Astrocyte (in vitro differentiated cells and primary cell): ENCODE data around the gene UBALD1. TPM values are rescaled to one million over a fixed set of nuclear protein-coding genes. Genes with fewer than 3 reads are reported as not detected.
A peak's percentile ranks its signal among the peaks of the same experiment; 100 is the strongest.

Experiments used
- DNase-seq: peaks from one replicate; pipeline ENCODE4 v3.0.0-alpha.2; 2010; ENCODE audit warnings: low read depth
- FAIRE-seq: peaks from 2 replicates; lab custom pipeline; 2011; peaks lifted over from hg19 to GRCh38; lab: Jason Lieb, UNC
- H2AFZ ChIP-seq: 2 replicates; pipeline ENCODE4 v1.6.0; 2012; ENCODE audit warnings: low read depth, low read length, inconsistent platforms
- H3K27ac ChIP-seq: 2 replicates; pipeline ENCODE4 v1.5.1; 2011; ENCODE audit warnings: low read depth, low read length, inconsistent platforms
- H3K27me3 ChIP-seq: 2 replicates; pipeline ENCODE4 v1.6.0; 2011; ENCODE audit warnings: low read length, inconsistent platforms; ENCODE audit not compliant: insufficient read depth
- H3K36me3 ChIP-seq: 2 replicates; pipeline ENCODE4 v1.5.1; 2011; ENCODE audit warnings: low read length, inconsistent platforms; ENCODE audit not compliant: insufficient read depth
- H3K4me1 ChIP-seq: 2 replicates; pipeline ENCODE4 v1.5.1; 2011; ENCODE audit warnings: low read length, inconsistent platforms; ENCODE audit not compliant: insufficient read depth
- H3K4me2 ChIP-seq: 2 replicates; pipeline ENCODE4 v1.6.0; 2012; ENCODE audit warnings: low read length, inconsistent platforms
- H3K4me3 ChIP-seq: 2 replicates; pipeline ENCODE4 v1.5.1; 2011; ENCODE audit warnings: low read depth, mild to moderate bottlenecking, low read length, inconsistent platforms; ENCODE audit not compliant: insufficient read depth
- H3K79me2 ChIP-seq: 2 replicates; pipeline ENCODE4 v1.6.0; 2012; ENCODE audit warnings: mild to moderate bottlenecking, low read length, inconsistent platforms; ENCODE audit not compliant: insufficient read depth
- H3K9ac ChIP-seq: 2 replicates; pipeline ENCODE4 v1.6.0; 2012; ENCODE audit warnings: mild to moderate bottlenecking, low read length, inconsistent platforms
- H3K9me3 ChIP-seq: 2 replicates; pipeline ENCODE4 v1.5.1; 2012; ENCODE audit warnings: low read depth, mild to moderate bottlenecking, low read length, inconsistent platforms; ENCODE audit not compliant: insufficient read depth
- H4K20me1 ChIP-seq: 2 replicates; pipeline ENCODE4 v1.6.0; 2012; ENCODE audit warnings: low read length, inconsistent platforms; ENCODE audit not compliant: insufficient read depth
- H3K27ac Mint-ChIP-seq: one replicate; pipeline ENCODE4 v1.8.0; 2021; ENCODE audit warnings: mild to moderate bottlenecking, mixed read lengths; ENCODE audit not compliant: unreplicated experiment
- H3K27me3 Mint-ChIP-seq: one replicate; pipeline ENCODE4 v1.8.0; 2021; ENCODE audit warnings: low read depth, mixed read lengths; ENCODE audit not compliant: unreplicated experiment
- H3K36me3 Mint-ChIP-seq: one replicate; pipeline ENCODE4 v1.8.0; 2021; ENCODE audit warnings: low read depth, mixed read lengths; ENCODE audit not compliant: unreplicated experiment
- H3K4me1 Mint-ChIP-seq: one replicate; pipeline ENCODE4 v1.8.0; 2021; ENCODE audit warnings: low read depth, mixed read lengths; ENCODE audit not compliant: unreplicated experiment
- H3K4me3 Mint-ChIP-seq: one replicate; pipeline ENCODE4 v1.8.0; 2021; ENCODE audit warnings: mild to moderate bottlenecking, moderate library complexity, mixed read lengths; ENCODE audit not compliant: unreplicated experiment
- H3K9me3 Mint-ChIP-seq: one replicate; pipeline ENCODE4 v1.8.0; 2021; ENCODE audit warnings: mild to moderate bottlenecking, mixed read lengths; ENCODE audit not compliant: unreplicated experiment
- EZH2 ChIP-seq: IDR thresholded peaks from 2 replicates; pipeline ENCODE4 v1.6.1; 2012; ENCODE audit warnings: mild to moderate bottlenecking, low read length, inconsistent platforms; ENCODE audit not compliant: insufficient read depth
- total RNA-seq: library from RNA; stranded (reverse); gene quantifications from 2 replicates; pipeline ENCODE4 v1.2.1, GENCODE V29; 2021
- TF ChIP-seq, protein P1 (sequence below): IDR thresholded peaks from 2 replicates; pipeline ENCODE4 v1.5.1; 2011; ENCODE audit warnings: low read depth, mild to moderate bottlenecking, inconsistent platforms, low read length, moderate library complexity; ENCODE audit not compliant: insufficient read depth

The UBALD1 gene
- total RNA-seq, 1 donor from 2014 or later: 53.0 TPM

DNA sequence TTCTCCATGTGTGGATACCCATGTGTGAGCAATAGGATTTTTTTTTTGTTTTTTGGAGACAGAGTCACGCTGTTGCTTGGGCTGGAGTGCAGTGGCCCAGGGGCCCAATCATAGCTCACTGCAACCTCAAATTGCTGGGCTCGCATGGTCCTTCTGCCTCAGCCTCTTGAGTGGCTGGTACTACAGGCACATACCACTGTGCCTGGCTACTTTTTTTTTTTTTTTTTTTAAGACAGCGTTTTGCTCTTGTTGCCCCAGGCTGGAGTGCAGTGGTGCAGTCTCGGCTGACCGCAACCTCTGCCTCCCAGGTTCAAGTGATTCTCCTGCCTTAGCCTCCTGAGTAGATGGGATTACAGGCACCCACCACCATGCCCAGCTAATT is 26.6 kb upstream of the UBALD1 start:
- no peaks in the 10 kb centered on the region for H3K9me3 ChIP-seq
- no peaks in the 10 kb centered on the region for H3K9me3 Mint-ChIP-seq
- H3K79me2 ChIP-seq: peaks cover 98% of the 10 kb centered on the region
- FAIRE-seq (no peak), DNase-seq (no peak)
- no peak overlapping the region for H3K27ac Mint-ChIP-seq
- peaks cover 94% of the 10 kb centered on the region for H4K20me1 ChIP-seq
- no peak overlapping the region for H3K9ac ChIP-seq
- no peak overlapping the region for H2AFZ ChIP-seq
- peaks cover 15% of the 10 kb centered on the region for H3K36me3 Mint-ChIP-seq
- no peak overlapping the region for H3K27ac ChIP-seq
- no peaks in the 10 kb centered on the region for H3K27me3 ChIP-seq
- H3K4me1 Mint-ChIP-seq: peaks cover 11% of the 10 kb centered on the region
- no peaks in the 10 kb centered on the region for H3K27me3 Mint-ChIP-seq
- TF ChIP-seq EZH2: no peak
- TF ChIP-seq, protein P1, sequence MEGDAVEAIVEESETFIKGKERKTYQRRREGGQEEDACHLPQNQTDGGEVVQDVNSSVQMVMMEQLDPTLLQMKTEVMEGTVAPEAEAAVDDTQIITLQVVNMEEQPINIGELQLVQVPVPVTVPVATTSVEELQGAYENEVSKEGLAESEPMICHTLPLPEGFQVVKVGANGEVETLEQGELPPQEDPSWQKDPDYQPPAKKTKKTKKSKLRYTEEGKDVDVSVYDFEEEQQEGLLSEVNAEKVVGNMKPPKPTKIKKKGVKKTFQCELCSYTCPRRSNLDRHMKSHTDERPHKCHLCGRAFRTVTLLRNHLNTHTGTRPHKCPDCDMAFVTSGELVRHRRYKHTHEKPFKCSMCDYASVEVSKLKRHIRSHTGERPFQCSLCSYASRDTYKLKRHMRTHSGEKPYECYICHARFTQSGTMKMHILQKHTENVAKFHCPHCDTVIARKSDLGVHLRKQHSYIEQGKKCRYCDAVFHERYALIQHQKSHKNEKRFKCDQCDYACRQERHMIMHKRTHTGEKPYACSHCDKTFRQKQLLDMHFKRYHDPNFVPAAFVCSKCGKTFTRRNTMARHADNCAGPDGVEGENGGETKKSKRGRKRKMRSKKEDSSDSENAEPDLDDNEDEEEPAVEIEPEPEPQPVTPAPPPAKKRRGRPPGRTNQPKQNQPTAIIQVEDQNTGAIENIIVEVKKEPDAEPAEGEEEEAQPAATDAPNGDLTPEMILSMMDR: no peak
- H3K36me3 ChIP-seq: no peaks in the 10 kb centered on the region
- no peak overlapping the region for H3K4me3 Mint-ChIP-seq
- H3K4me3 ChIP-seq: no peak overlapping the region
- peaks cover 4% of the 10 kb centered on the region for H3K4me1 ChIP-seq
- H3K4me2 ChIP-seq: no peak overlapping the region

DNA sequence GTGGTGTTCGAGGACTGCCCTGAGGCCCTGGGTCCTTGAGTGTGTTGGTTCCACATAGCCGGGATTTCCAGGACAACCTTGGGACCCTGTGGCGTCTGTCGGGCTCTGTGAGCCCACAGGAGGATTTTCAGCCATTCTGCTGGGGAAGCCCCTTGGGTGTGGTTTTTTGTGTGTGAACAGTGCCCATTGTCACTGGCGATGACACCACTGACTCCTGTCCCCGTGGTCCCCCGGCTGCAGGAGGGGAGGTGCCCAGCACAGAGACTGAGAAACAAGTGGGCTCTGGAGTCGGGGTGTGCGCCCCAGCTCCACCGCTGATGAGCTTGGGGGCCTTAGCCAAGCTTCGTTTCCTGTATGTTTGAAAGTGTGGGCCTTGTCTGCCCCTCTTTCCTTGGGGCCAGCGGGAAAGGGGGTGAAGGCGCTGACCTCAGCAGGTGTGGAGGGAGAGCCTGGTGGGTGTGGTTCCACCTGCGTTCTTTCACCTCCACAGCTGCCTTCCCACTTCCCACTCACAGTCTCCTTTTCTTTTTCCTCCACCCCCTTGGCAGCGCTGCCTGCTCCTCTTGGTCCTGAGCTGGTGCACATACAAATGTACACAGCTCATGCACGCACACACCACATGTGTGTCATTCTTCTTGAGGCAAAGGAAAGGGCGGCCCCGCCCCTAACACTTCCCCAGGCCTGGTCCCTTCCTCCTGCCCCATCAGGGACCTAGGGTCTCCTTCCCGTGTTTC is 26.1 kb upstream of the UBALD1 start:
- H3K4me1 ChIP-seq: peaks cover 4% of the 10 kb centered on the region
- Mint-ChIP-seq H3K4me3 (no peak overlapping the region), H3K36me3 (peaks cover 16% of the 10 kb centered on the region), H3K27ac (no peak overlapping the region), H3K27me3 (no peaks in the 10 kb centered on the region), H3K9me3 (no peaks in the 10 kb centered on the region), H3K4me1 (peaks cover 11% of the 10 kb centered on the region)
- TF ChIP-seq, protein P1: no peak
- TF ChIP-seq EZH2: no peak
- peaks cover 98% of the 10 kb centered on the region for H3K79me2 ChIP-seq
- no peaks in the 10 kb centered on the region for H3K36me3 ChIP-seq
- DNase-seq (no peak), FAIRE-seq (no peak)
- H3K27ac ChIP-seq: no peak overlapping the region
- no peak overlapping the region for H3K9ac ChIP-seq
- no peaks in the 10 kb centered on the region for H3K9me3 ChIP-seq
- H2AFZ ChIP-seq: no peak overlapping the region
- no peak overlapping the region for H3K4me3 ChIP-seq
- H3K4me2 ChIP-seq: no peak overlapping the region
- no peaks in the 10 kb centered on the region for H3K27me3 ChIP-seq
- peaks cover 94% of the 10 kb centered on the region for H4K20me1 ChIP-seq

DNA sequence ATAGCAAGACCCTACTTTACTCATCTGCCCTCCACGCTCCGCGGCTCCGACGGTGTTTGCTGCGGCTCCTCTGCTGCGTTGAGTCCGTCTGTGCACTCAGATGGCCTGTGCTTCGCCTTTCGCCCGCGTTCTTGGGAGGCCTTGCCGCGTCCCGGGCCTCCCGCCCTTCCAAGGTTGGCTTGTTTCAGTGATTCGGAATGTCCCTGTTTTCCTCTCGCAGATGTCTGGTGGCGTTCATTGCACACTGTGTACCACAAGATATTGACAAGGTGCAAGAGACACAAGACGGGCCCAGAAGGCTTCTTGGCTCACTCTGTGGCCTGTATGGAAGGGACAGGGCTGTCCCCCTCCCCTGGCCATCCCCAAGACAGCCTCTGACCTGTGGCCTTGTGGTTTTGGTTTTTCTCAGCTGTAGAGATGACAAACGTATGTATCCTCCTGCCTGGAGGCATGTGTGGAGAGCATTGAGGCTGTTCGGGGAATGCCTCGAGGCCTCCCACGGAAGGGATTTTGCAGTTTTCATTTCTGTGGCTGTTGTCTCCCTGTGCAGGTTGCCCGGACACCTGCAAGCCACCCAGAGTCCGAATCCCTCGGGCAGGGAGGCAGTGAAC is 25.3 kb upstream of the UBALD1 start:
- no peaks in the 10 kb centered on the region for H3K27me3 Mint-ChIP-seq
- Histone ChIP-seq H3K27me3 (no peaks in the 10 kb centered on the region), H3K27ac (peak overlapping the region; percentile 6), H3K4me3 (no peak overlapping the region), H3K9ac (no peak overlapping the region), H3K4me2 (no peak overlapping the region), H3K9me3 (no peaks in the 10 kb centered on the region), H2AFZ (no peak overlapping the region), H3K4me1 (peaks cover 4% of the 10 kb centered on the region), H3K79me2 (peaks cover 98% of the 10 kb centered on the region), H3K36me3 (no peaks in the 10 kb centered on the region), H4K20me1 (peaks cover 93% of the 10 kb centered on the region)
- H3K9me3 Mint-ChIP-seq: no peaks in the 10 kb centered on the region
- FAIRE-seq: no peak
- peak overlapping the region; percentile 69 for H3K27ac Mint-ChIP-seq
- no peak for DNase-seq
- TF ChIP-seq, protein P1: no peak
- TF ChIP-seq EZH2: no peak
- peaks cover 11% of the 10 kb centered on the region for H3K4me1 Mint-ChIP-seq
- no peak overlapping the region for H3K4me3 Mint-ChIP-seq
- peaks cover 10% of the 10 kb centered on the region for H3K36me3 Mint-ChIP-seq
